Skeletal muscle tissue (tissue), 4 donors: ENCODE data around the gene HMCN2. TPM values are rescaled to one million over a fixed set of nuclear protein-coding genes. Genes with fewer than 3 reads are reported as not detected.

Source experiments
- H3K27ac ChIP-seq: one replicate; pipeline ENCODE4 v1.7.0; 2013; ENCODE audit warnings: mild to moderate bottlenecking, low read depth, low read length, inconsistent platforms
- H3K27me3 ChIP-seq, 3 donors: one replicate each; pipeline ENCODE4 v1.7.0; 2013; ENCODE audit warnings: low read length in 3 of 3; ENCODE audit not compliant: control insufficient read depth in 3 of 3, insufficient read depth in 3 of 3
- H3K36me3 ChIP-seq, 3 donors: one replicate each; pipeline ENCODE4 v1.7.0; 2013; ENCODE audit warnings: low read length in 3 of 3; ENCODE audit not compliant: control insufficient read depth in 3 of 3, insufficient read depth in 3 of 3
- H3K4me1 ChIP-seq, 3 donors: one replicate each; pipeline ENCODE4 v1.7.0; 2013; ENCODE audit warnings: low read length in 3 of 3, mild to moderate bottlenecking in 3 of 3; ENCODE audit not compliant: control insufficient read depth in 3 of 3, insufficient read depth in 3 of 3
- H3K4me3 ChIP-seq, 3 donors: one replicate each; pipeline ENCODE4 v1.7.0; 2013; ENCODE audit warnings: low read length in 3 of 3
- H3K9ac ChIP-seq, 3 donors: one replicate each; pipeline ENCODE4 v1.7.0; 2013; ENCODE audit warnings: low read length in 3 of 3, mild to moderate bottlenecking in 3 of 3, moderate library complexity in 2 of 3, low read depth in 1 of 3
- H3K9me3 ChIP-seq, 3 donors: one replicate each; pipeline ENCODE4 v1.7.0; 2013; ENCODE audit warnings: low read length in 3 of 3; ENCODE audit not compliant: control insufficient read depth in 3 of 3
- total RNA-seq: library from RNA; depleted of rRNA; stranded (reverse); fragments of >200 nt; gene quantifications from one replicate; pipeline ENCODE4 v1.2.3, GENCODE V29; 2014
- donor health status: Osteomylitis.

HMCN2 gene
- total RNA-seq, 1 donor from 2014 or later: 12.5 TPM

DNA sequence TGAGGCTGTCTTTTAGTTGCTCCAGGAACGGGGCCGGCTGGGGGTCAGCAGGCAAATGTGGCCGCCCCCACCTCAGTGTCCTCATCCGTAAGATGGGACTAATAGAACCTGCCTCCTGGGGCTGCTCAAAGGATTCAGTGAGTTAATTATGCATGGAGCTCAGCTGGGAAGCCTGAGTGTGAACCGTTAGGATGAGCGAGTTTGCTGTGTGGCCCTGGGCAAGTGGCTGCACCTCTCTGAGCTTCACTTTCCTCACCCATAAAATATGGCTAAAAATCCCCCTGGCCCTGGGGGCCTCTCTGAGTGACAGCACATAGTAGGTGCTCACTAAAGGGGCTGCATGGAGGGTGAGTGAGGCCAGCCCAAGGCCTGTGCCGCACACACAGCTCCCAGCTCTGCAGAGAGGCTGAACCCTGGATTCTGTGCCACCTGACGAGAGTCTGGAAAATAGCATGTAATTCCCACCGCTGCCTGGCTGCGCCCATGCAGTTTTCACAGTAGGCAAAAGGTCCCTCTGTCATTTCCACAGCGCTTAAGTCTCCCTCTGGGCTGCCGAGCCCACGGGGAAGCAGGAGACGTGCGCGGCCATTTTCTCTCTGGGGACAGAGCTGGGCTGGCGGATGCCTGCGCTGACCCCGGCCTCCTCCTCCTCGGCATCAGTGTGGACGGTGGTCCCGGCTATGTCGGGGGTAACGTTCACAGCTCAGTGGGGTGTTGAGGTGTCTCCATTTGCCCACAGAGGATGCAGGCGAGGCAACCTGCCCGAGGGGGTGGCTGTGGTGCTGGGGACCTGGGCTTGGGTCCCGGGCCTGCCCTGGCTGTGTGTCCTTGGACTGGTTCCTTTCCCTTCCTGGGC is 197.4 kb downstream of the HMCN2 start:
- no peak overlapping the region for H3K4me3 ChIP-seq
- H3K9me3 ChIP-seq: no peaks in the 10 kb centered on the region
- peaks cover 2 to 8% (median 4%) of the 10 kb centered on the region in 3 donors for H3K36me3 ChIP-seq
- H3K4me1 ChIP-seq: peaks cover 0 to 2% (median 0%) of the 10 kb centered on the region in 3 donors
- peaks cover 0 to 11% (median 0%) of the 10 kb centered on the region in 3 donors for H3K27me3 ChIP-seq
- no peak overlapping the region for H3K27ac ChIP-seq
- no peak overlapping the region for H3K9ac ChIP-seq

DNA sequence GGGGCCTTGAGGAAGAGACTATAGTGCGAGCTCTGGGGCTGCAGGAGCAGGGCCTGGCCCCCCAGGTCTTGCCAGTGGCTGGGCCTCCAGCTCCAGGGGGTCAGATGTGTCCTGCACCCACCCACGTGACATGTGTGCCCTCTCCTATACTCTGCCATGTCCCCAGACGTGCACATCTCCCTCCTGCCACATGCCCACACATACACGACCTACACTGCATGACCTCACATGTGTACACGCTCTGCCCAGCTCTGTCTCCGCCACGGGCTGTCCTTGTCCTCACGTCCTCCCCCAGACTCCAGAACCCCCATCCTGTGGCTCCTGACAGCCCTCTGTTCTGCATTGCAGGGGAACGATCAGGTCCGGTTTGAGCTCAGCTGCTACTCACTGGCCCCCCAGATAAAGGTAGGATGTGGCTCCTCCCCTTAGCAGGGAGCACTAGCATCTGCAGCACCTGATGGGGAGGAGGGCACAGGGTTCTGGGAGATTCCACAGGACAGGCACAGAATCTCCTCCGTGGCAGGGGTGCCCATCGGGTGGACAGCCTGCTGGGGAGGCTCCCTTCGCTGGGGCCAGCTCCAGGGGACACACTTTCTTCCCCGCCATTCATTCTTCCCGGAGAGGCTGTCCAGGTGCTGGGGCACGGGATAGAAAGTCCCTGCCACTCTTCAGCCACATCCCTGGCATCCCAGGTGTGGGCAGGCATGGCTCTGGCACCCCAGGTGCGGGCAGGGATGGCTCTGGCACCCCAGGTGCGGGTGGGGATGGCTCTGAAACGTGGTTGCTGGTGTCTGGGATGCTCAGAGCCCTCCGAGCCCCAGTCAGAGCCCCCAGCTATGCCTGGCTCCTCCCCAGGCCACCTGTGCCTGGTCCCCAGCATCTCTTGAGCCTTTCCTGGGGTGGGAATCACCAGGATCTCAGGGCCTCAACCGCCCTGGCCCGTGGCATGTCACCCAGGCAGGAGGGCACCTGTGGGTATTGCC is 198.5 kb downstream of the HMCN2 start:
- Histone ChIP-seq H3K4me3 (no peak overlapping the region), H3K9me3 (no peaks in the 10 kb centered on the region), H3K36me3 (peaks cover under 1 to 8% (median 4%) of the 10 kb centered on the region in 3 donors), H3K9ac (no peak overlapping the region), H3K4me1 (peaks cover 0 to 2% (median 0%) of the 10 kb centered on the region in 3 donors), H3K27ac (no peak overlapping the region), H3K27me3 (peaks cover 0 to 11% (median 0%) of the 10 kb centered on the region in 3 donors)

DNA sequence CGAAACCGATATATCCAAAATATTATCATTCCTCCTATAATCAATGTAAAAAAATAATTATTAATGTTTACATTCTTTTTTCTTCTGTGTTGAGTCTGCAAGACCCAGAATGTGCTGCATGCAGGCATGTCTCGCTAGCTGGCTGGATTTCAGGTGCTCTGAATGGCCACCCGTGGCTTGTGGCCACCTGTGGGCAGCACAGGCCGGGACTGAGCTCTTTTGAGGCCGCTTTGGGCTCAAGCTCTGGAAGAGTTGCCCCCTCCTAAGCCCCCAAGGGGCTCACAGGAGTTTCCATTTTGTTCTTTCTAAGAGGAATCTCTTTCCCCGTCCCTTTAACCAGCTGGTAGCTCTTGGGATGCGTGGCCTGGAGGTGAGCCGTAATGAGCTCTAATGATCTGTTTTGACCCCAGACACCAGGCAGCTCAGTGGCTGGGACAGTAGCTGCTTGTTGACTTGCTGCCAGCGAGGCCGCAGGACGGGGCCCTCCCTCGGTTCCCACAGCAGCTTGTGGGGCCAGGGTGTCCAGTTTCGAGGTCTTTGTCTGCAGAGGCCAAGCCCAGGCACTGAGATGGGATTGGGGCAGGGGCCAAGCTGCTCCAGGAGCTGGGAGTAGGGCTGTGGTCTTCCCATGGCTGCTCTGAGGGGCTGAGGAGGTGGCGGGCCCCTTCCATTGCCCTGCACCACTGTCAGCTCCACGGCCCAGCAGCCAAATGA is 200.0 kb downstream of the HMCN2 start:
- Histone ChIP-seq H3K4me3 (no peak overlapping the region), H3K27me3 (peaks cover 0 to 3% (median 0%) of the 10 kb centered on the region in 3 donors), H3K36me3 (peaks cover 3 to 11% (median 7%) of the 10 kb centered on the region in 3 donors), H3K4me1 (peaks cover 0 to 2% (median 0%) of the 10 kb centered on the region in 3 donors), H3K9ac (no peak overlapping the region), H3K9me3 (no peaks in the 10 kb centered on the region), H3K27ac (no peak overlapping the region)

DNA sequence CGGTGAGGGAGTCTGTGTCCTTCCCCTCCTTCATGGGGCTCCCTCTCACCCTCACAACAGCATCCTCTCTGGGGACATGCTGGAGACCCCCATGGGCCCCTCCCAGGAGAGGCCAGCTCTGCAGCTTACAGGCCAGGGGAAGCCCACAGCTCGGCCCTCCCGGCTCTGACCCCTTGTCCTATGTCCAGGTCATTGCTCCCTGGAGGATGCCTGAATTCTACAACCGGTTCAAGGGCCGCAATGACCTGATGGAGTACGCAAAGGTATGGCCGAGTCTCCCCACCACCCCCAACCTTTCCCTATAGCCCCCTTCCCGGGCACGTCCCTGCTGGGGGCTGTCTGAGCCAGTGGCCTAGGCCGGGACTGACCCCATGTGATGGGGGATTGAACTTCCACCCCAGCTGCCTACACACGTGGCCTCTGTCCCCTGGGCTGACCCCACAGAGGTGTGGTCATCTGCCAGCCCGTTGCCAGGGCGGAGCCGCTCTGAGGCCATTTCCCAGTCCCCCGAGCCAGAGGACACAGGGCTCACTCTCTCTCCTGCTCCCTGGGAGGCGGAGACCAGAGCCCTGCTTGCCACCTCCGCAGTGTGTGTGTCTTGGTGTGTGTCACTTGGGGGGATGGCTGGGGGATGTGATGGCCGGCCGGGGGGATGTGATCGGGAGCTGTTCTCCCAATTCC is 201.1 kb downstream of the HMCN2 start:
- H3K27me3 ChIP-seq: no peaks in the 10 kb centered on the region

DNA sequence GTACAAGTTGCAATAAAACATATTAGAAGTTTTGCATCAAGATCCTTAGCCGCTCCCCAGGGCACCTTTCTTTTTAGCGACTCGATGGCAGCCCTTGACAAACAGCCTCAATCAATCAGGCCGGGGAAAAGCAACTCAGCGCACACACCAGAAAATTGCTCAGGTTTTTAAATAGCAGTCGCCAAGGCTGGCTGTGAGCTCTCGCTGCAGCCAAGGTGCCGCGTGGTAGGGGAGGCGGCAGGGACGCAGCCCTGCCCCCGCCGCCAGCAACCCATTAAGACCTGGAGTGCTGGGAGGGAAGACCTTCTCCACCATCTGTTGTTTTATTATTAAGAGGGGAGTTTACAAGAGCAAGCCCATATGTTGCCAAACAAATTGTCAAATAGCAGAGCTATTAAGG is 201.8 kb downstream of the HMCN2 start:
- Histone ChIP-seq H3K27me3 (no peaks in the 10 kb centered on the region), H3K4me1 (no peaks in the 10 kb centered on the region), H3K36me3 (peaks cover 3 to 16% (median 12%) of the 10 kb centered on the region in 3 donors), H3K9ac (no peak overlapping the region), H3K27ac (no peak overlapping the region), H3K9me3 (no peaks in the 10 kb centered on the region), H3K4me3 (no peak overlapping the region)

More for the DNA sequence above, 201.1 kb downstream of the HMCN2 start:
- no peak overlapping the region for H3K27ac ChIP-seq
- no peak overlapping the region for H3K9ac ChIP-seq
- no peaks in the 10 kb centered on the region for H3K9me3 ChIP-seq
- no peak overlapping the region for H3K4me3 ChIP-seq
- no peaks in the 10 kb centered on the region for H3K4me1 ChIP-seq
- H3K36me3 ChIP-seq: peaks cover 3 to 16% (median 12%) of the 10 kb centered on the region in 3 donors

DNA sequence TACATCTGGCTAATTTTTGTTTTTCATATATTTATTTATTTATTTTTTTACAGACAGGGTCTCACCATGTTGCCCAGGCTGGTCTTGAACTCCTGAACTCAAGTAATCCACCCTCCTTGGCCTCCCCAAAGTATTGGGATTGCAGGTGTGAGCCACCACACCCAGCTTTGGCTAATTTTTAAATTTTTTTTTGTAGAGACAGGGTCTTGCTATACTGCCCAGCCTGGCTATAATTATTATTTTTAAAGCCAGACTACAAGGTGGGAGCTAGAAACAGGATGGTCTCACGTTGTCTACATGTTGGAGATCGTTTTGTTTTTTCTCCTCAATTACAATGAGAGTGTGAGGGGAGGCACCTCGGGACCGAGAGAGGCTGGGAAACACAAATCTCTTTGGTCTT is 203.0 kb downstream of the HMCN2 start:
- Histone ChIP-seq H3K27me3 (no peaks in the 10 kb centered on the region), H3K9me3 (no peaks in the 10 kb centered on the region), H3K9ac (no peak overlapping the region), H3K4me1 (no peaks in the 10 kb centered on the region), H3K27ac (no peak overlapping the region), H3K4me3 (no peak overlapping the region), H3K36me3 (peaks cover 3 to 16% (median 12%) of the 10 kb centered on the region in 3 donors)

DNA sequence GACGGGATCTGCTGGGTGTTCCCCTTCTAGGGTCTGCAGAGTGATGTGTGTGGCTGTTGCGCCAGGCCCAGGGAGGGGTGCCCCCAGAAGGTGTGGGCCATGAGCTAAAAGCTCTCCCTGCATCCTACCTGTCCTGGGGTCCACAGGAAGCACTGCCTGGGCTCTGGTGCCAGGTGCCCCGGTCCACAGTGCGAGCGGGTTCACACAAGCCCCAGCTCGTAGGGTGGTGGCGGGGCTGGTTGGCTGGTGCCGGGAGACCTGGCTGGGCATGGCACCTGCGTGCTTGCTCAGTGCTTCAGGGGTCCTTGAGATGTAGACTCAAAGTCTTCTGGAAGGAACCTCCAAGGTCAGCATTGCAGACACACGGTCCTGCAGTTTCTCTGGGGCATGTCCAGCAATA is 204.7 kb downstream of the HMCN2 start:
- no peaks in the 10 kb centered on the region for H3K9me3 ChIP-seq
- no peak overlapping the region for H3K9ac ChIP-seq
- H3K4me1 ChIP-seq: no peaks in the 10 kb centered on the region
- H3K27ac ChIP-seq: no peak overlapping the region
- H3K36me3 ChIP-seq: peaks cover 3 to 15% (median 7%) of the 10 kb centered on the region in 3 donors
- H3K27me3 ChIP-seq: no peaks in the 10 kb centered on the region
- no peak overlapping the region for H3K4me3 ChIP-seq

DNA sequence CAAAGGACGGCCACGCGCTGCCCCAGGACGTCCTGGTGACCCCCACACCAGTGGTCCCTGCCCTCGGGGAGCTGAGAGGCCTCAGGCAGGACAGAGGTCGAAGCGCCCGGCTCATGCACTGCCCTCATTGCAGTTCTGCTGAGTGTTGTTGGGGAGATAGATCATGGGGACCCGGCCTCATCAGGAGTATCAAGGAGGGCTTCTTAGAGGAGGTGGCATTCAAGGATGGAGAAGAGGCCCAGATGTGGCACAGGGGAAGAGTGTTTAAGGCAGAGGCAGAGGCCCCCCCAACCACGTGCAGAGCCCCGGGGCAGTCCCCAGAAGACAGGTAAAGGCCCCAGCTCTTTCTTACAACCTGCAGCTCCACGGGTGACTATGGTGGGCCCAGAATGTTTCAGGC is 205.4 kb downstream of the HMCN2 start:
- Histone ChIP-seq H3K9ac (no peak overlapping the region), H3K4me1 (no peaks in the 10 kb centered on the region), H3K36me3 (peaks cover 3 to 10% (median 7%) of the 10 kb centered on the region in 3 donors), H3K27ac (no peak overlapping the region), H3K9me3 (no peaks in the 10 kb centered on the region), H3K4me3 (no peak overlapping the region), H3K27me3 (no peaks in the 10 kb centered on the region)
